HepG2 (cell line): ENCODE data around the gene PPP1R27. TPM values are rescaled to one million over a fixed set of nuclear protein-coding genes. Genes with fewer than 3 reads are reported as not detected.

Experiments
- ADNP ChIP-seq: sonication (generic); formaldehyde crosslinking; IDR thresholded peaks from 2 replicates; pipeline ENCODE4 v1.4.0; 2020; ENCODE audit warnings: missing genetic modification reagents
- AGO1 ChIP-seq: fragments of 200-400 bp; formaldehyde crosslinking; IDR thresholded peaks from 2 replicates; pipeline ENCODE4 v1.6.1; 2017; ENCODE audit warnings: mild to moderate bottlenecking, low read depth, low read length, moderate library complexity; ENCODE audit not compliant: poor library complexity, severe bottlenecking
- AHDC1 ChIP-seq: sonication (generic); formaldehyde crosslinking; IDR thresholded peaks from 2 replicates; pipeline ENCODE4 v1.5.1; 2020; ENCODE audit warnings: mild to moderate bottlenecking, missing genetic modification reagents, borderline replicate concordance
- BCL6 ChIP-seq: IDR thresholded peaks from 2 replicates; pipeline ENCODE4 v1.6.1; 2016; ENCODE audit warnings: missing genetic modification reagents, missing compliant biosample characterization
- BORCS8-MEF2B ChIP-seq: sonication (generic); formaldehyde crosslinking; IDR thresholded peaks from 2 replicates; pipeline ENCODE4 v1.8.0; 2022; ENCODE audit warnings: mild to moderate bottlenecking, missing genetic modification reagents
- GATAD2A ChIP-seq: IDR thresholded peaks from 2 replicates; pipeline ENCODE4 v1.6.1; 2016
- MED8 ChIP-seq: sonication (generic); formaldehyde crosslinking; IDR thresholded peaks from 2 replicates; pipeline ENCODE4 v1.8.1; 2023; ENCODE audit warnings: mild to moderate bottlenecking, missing genetic modification reagents; ENCODE audit not compliant: insufficient replicate concordance
- MEIS1 ChIP-seq: sonication (generic); formaldehyde crosslinking; IDR thresholded peaks from 2 replicates; pipeline ENCODE4 v1.9.0; 2021; ENCODE audit warnings: mild to moderate bottlenecking, missing genetic modification reagents, moderate library complexity, borderline replicate concordance
- NFE2L2 ChIP-seq: fragments of 150-350 bp; IDR thresholded peaks from 2 replicates; pipeline ENCODE4 v1.6.1; 2014; ENCODE audit warnings: low read length
- SALL1 ChIP-seq: sonication (generic); formaldehyde crosslinking; IDR thresholded peaks from 2 replicates; pipeline ENCODE4 v1.8.0; 2022; ENCODE audit warnings: mild to moderate bottlenecking, missing genetic modification reagents
- SALL2 ChIP-seq: sonication (generic); formaldehyde crosslinking; IDR thresholded peaks from 2 replicates; pipeline ENCODE4 v1.8.1; 2023; ENCODE audit warnings: mild to moderate bottlenecking, missing genetic modification reagents, inconsistent platforms
- SIN3A ChIP-seq: IDR thresholded peaks from 2 replicates; pipeline ENCODE4 v1.6.1; 2011; ENCODE audit warnings: low read depth, mild to moderate bottlenecking, control low read depth, low read length, borderline replicate concordance
- SIX1 ChIP-seq: sonication (generic); formaldehyde crosslinking; IDR thresholded peaks from 2 replicates; pipeline ENCODE4 v1.4.0; 2020; ENCODE audit warnings: missing genetic modification reagents, borderline replicate concordance
- SP5 ChIP-seq: IDR thresholded peaks from 2 replicates; pipeline ENCODE4 v1.6.1; 2016; ENCODE audit warnings: low read depth, borderline replicate concordance
- TBL1XR1 ChIP-seq: fragments of 150-350 bp; IDR thresholded peaks from 2 replicates; pipeline ENCODE4 v1.6.1; 2014; ENCODE audit warnings: borderline replicate concordance, low read length; ENCODE audit not compliant: partially characterized antibody
- ZBTB38 ChIP-seq: sonication (generic); formaldehyde crosslinking; IDR thresholded peaks from 2 replicates; pipeline ENCODE4 v1.5.1; 2020; ENCODE audit warnings: mild to moderate bottlenecking, missing genetic modification reagents
- ZNF225 ChIP-seq: sonication (generic); formaldehyde crosslinking; IDR thresholded peaks from 2 replicates; pipeline ENCODE4 v1.4.0; 2020; ENCODE audit warnings: mild to moderate bottlenecking, missing genetic modification reagents
- ZNF274 ChIP-seq: sonication (generic); formaldehyde crosslinking; IDR thresholded peaks from 2 replicates; pipeline ENCODE4 v1.5.1; 2020; ENCODE audit warnings: mild to moderate bottlenecking, missing genetic modification reagents
- polyA plus RNA-seq, 8 experiments: library from polyadenylated mRNA; depleted of rRNA in 3 of 8; stranded (reverse) in 7 of 8; unstranded in 1 of 8; fragments of >200 nt; fragmentation: Illumina TruSeq in 4 of 8; extraction: Trizol in 4 of 8; gene quantifications; 2 replicates each; pipeline versions ENCODE4 v1.2.1 to v1.2.3, GENCODE V29; 2011 to 2016; ENCODE audit warnings: low read depth in 4 of 8, missing spikeins in 1 of 8, mixed read lengths in 1 of 8; ENCODE audit not compliant: insufficient read depth in 1 of 8
- total RNA-seq, 5 experiments: library from RNA; depleted of rRNA; stranded (reverse); fragments of >200 nt; fragmentation: Illumina TruSeq; extraction: Trizol; gene quantifications; 2 replicates each; pipeline ENCODE4 v1.2.3, GENCODE V29; 2016; ENCODE audit warnings: low read depth in 1 of 5
- TF ChIP-seq, protein P1 (sequence below): sonication (generic); formaldehyde crosslinking; IDR thresholded peaks from 2 replicates; pipeline ENCODE4 v1.4.0; 2020; ENCODE audit warnings: missing genetic modification reagents, low read depth, mild to moderate bottlenecking, borderline replicate concordance
- TF ChIP-seq, protein P2 (sequence below): sonication (generic); formaldehyde crosslinking; IDR thresholded peaks from 2 replicates; pipeline ENCODE4 v1.4.0; 2020; ENCODE audit warnings: missing genetic modification reagents

Gene PPP1R27
- total and polyA plus RNA-seq, 2 of the 13 experiments (the other 11 are each of a cell fraction or from before 2014, with no cell fraction given): 0.17 to 1.00 TPM

DNA sequence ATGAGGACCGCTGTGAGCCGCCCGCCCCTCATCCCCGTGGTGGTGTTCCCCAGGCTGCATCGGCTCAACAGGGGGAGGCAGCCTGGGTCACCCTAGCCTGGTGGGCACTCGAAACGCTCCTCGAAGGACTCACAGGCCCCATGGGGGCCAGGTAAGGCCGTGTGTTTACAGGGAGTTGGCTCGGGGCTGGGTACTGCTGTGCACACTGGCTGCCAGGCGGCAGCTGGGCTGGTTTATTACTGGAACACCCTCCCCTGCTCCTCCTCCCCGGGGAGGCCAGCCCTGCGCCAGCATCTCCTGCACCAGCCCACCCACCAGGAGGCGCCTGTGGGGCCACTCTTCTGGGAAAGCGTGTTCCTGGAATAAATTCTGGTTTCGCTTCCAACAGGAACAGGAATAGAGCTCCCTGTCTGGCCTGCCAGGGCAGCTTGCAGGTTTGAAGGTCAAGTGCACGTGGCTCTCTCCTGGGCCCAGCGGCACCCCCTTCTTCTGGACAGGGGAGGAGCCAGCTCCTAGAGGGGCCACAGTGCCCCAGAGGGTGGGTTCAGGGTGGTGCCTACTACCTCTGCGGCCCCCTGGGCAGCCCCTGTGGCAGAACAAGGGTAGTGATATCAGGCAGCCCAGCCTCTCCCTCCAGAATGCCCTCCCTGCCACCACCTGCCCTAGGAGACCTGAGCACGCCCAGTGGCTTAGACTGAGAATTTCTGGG lies 13.1 kb downstream of the PPP1R27 start (continued):
- TF ChIP-seq, protein P1, sequence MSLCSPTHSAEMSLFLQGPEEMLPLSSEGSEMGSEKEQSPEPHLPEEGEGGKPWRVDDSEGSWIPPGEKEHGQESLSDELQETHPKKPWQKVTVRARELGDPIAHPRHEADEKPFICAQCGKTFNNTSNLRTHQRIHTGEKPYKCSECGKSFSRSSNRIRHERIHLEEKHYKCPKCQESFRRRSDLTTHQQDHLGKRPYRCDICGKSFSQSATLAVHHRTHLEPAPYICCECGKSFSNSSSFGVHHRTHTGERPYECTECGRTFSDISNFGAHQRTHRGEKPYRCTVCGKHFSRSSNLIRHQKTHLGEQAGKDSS (CRISPR knock-in tag): peak; percentile 15; the same call in 1 of the 2 replicates
- peak; percentile 59 for TF ChIP-seq GATAD2A (CRISPR knock-in tag)
- peak; percentile 62 for TF ChIP-seq AGO1
- TF ChIP-seq MED8 (CRISPR knock-in tag): no peak
- TF ChIP-seq ZNF225 (CRISPR knock-in tag): no peak
- peak; percentile 65; the same call in 1 of the 2 replicates for TF ChIP-seq SIN3A
- 0 out of 2 replicates have a peak, but pooled peaks have one; percentile 27 for TF ChIP-seq SP5 (CRISPR knock-in tag)
- TF ChIP-seq MEIS1: peak; percentile 25; the same call in 1 of the 2 replicates
- TF ChIP-seq BCL6: peak; percentile 91
- TF ChIP-seq NFE2L2: 0 out of 2 replicates have a peak, but pooled peaks have one; percentile 7
- 0 out of 2 replicates have a peak, but pooled peaks have one; percentile 10 for TF ChIP-seq SIX1 (CRISPR knock-in tag)
- TF ChIP-seq ZBTB38: 0 out of 2 replicates have a peak, but pooled peaks have one; percentile 67
- peak; percentile 14 for TF ChIP-seq TBL1XR1
- peak; percentile 69; the same call in 1 of the 2 replicates for TF ChIP-seq ADNP (CRISPR knock-in tag)
- no peak for TF ChIP-seq BORCS8-MEF2B (CRISPR knock-in tag)
- no peak for TF ChIP-seq AHDC1 (CRISPR knock-in tag)
- 0 out of 2 replicates have a peak, but pooled peaks have one; percentile 79 for TF ChIP-seq ZNF274
- TF ChIP-seq SALL1 (CRISPR knock-in tag): peak; percentile 52; the same call in 1 of the 2 replicates
- TF ChIP-seq, protein P2, sequence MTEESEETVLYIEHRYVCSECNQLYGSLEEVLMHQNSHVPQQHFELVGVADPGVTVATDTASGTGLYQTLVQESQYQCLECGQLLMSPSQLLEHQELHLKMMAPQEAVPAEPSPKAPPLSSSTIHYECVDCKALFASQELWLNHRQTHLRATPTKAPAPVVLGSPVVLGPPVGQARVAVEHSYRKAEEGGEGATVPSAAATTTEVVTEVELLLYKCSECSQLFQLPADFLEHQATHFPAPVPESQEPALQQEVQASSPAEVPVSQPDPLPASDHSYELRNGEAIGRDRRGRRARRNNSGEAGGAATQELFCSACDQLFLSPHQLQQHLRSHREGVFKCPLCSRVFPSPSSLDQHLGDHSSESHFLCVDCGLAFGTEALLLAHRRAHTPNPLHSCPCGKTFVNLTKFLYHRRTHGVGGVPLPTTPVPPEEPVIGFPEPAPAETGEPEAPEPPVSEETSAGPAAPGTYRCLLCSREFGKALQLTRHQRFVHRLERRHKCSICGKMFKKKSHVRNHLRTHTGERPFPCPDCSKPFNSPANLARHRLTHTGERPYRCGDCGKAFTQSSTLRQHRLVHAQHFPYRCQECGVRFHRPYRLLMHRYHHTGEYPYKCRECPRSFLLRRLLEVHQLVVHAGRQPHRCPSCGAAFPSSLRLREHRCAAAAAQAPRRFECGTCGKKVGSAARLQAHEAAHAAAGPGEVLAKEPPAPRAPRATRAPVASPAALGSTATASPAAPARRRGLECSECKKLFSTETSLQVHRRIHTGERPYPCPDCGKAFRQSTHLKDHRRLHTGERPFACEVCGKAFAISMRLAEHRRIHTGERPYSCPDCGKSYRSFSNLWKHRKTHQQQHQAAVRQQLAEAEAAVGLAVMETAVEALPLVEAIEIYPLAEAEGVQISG (CRISPR knock-in tag): peak; percentile 62
- 0 out of 2 replicates have a peak, but pooled peaks have one; percentile 78 for TF ChIP-seq SALL2 (CRISPR knock-in tag)
